ENCODE results near the gene GABRR1. TPM values are rescaled to one million over a fixed set of nuclear protein-coding genes. Genes with fewer than 3 reads are reported as not detected.

Gene GABRR1
- not detected for total RNA-seq (2021; fragmentation: NEBNext Ultra II Directional; extraction: Animal tissue kit (Norgen Biotek cat#: 25700))
- long read RNA-seq: 0 reads

- peaks cover 11% of the 10 kb centered on the region for H3K27me3 Mint-ChIP-seq (ENCODE audit: insufficient read depth)
- H3K9me3 Mint-ChIP-seq: no peaks in the 10 kb centered on the region
- no peak within 1 kb of the TSS for H3K4me3 Mint-ChIP-seq
- H3K36me3 Mint-ChIP-seq (ENCODE audit: low read depth): no peaks in the 10 kb centered on the region
- no peak within 1 kb of the TSS for H3K27ac Mint-ChIP-seq
- H3K4me1 Mint-ChIP-seq (ENCODE audit: low read depth): peaks cover 13% of the 10 kb centered on the region; the same call in 1 of the 2 replicates
- no peak for TF ChIP-seq CTCF (IDR thresholded peaks at IDR 0.05)
- no peak for DNase-seq
Measured at GRCh38 chr6:89217299-89217910, at the start of gene GABRR1. Gene GABRR1 (minus strand): TSS chr6:89217358. CDS start chr6:89217322, 36 bp downstream.

- Mint-ChIP-seq H3K27me3 (ENCODE audit: insufficient read depth) (peaks cover 9% of the 10 kb centered on the region), H3K27ac (no peak overlapping the region), H3K4me1 (ENCODE audit: low read depth) (no peaks in the 10 kb centered on the region), H3K36me3 (ENCODE audit: low read depth) (no peaks in the 10 kb centered on the region), H3K4me3 (no peak overlapping the region), H3K9me3 (no peaks in the 10 kb centered on the region)
- DNase-seq: no peak
- TF ChIP-seq CTCF (IDR thresholded peaks at IDR 0.05): no peak
Measured at GRCh38 chr6:89264296-89264695, 47.1 kb upstream of the GABRR1 start.

GRCh38 chr6:89260832-89261231, 43.7 kb upstream of the GABRR1 start:
- H3K4me1 Mint-ChIP-seq (ENCODE audit: low read depth): no peaks in the 10 kb centered on the region

GRCh38 chr6:89260310-89260709, 43.2 kb upstream of the GABRR1 start:
- Mint-ChIP-seq H3K9me3 (no peaks in the 10 kb centered on the region), H3K27me3 (ENCODE audit: insufficient read depth) (no peaks in the 10 kb centered on the region; the same call in none of the 2 replicates), H3K36me3 (ENCODE audit: low read depth) (no peaks in the 10 kb centered on the region), H3K4me1 (ENCODE audit: low read depth) (no peaks in the 10 kb centered on the region), H3K27ac (no peak overlapping the region), H3K4me3 (no peak overlapping the region)
- no peak for DNase-seq
- TF ChIP-seq CTCF (IDR thresholded peaks at IDR 0.05): no peak

More at GRCh38 chr6:89260832-89261231, 43.7 kb upstream of the GABRR1 start:
- no peaks in the 10 kb centered on the region for H3K36me3 Mint-ChIP-seq (ENCODE audit: low read depth)
- no peak overlapping the region for H3K27ac Mint-ChIP-seq
- H3K4me3 Mint-ChIP-seq: no peak overlapping the region
- H3K9me3 Mint-ChIP-seq: no peaks in the 10 kb centered on the region
- peaks cover under 1% of the 10 kb centered on the region for H3K27me3 Mint-ChIP-seq (ENCODE audit: insufficient read depth)
- no peak for TF ChIP-seq CTCF (IDR thresholded peaks at IDR 0.05)
- DNase-seq: no peak

GRCh38 chr6:89258912-89259311, 41.8 kb upstream of the GABRR1 start:
- Mint-ChIP-seq H3K27ac (no peak overlapping the region), H3K9me3 (no peaks in the 10 kb centered on the region), H3K27me3 (ENCODE audit: insufficient read depth) (peaks cover 2% of the 10 kb centered on the region), H3K36me3 (ENCODE audit: low read depth) (no peaks in the 10 kb centered on the region), H3K4me1 (ENCODE audit: low read depth) (no peaks in the 10 kb centered on the region), H3K4me3 (no peak overlapping the region)
- DNase-seq: no peak
- no peak for TF ChIP-seq CTCF (IDR thresholded peaks at IDR 0.05)

Measured in HFFc6 (cell line).